Mesodermal cell (in vitro differentiated cells): Measurements from ENCODE around the gene CENPO.

Experiments
- H3K27ac ChIP-seq: 2 replicates; pipeline ENCODE4 v1.7.0; 2013; ENCODE audit warnings: mild to moderate bottlenecking, low read depth, low read length, moderate library complexity; ENCODE audit not compliant: severe bottlenecking
- H3K36me3 ChIP-seq: 2 replicates; pipeline ENCODE4 v1.7.1; 2013; ENCODE audit warnings: mild to moderate bottlenecking, low read length, moderate library complexity; ENCODE audit not compliant: control insufficient read depth, insufficient read depth
- H3K4me1 ChIP-seq: one replicate; pipeline ENCODE4 v1.7.1; 2013; ENCODE audit warnings: mild to moderate bottlenecking, low read length; ENCODE audit not compliant: insufficient read depth, control insufficient read depth, poor library complexity, severe bottlenecking
- H3K4me3 ChIP-seq: 2 replicates; pipeline ENCODE4 v1.7.0; 2013; ENCODE audit warnings: low read length, control low read depth, mild to moderate bottlenecking; ENCODE audit not compliant: insufficient read depth, poor library complexity, severe bottlenecking; ENCODE audit errors: extremely low read depth
- H3K9me3 ChIP-seq: 2 replicates; pipeline ENCODE4 v1.7.1; 2013; ENCODE audit warnings: mild to moderate bottlenecking, low read length, moderate library complexity; ENCODE audit not compliant: control insufficient read depth
- WGBS, 2 experiments: methylation state at CpG; one replicate each; pipeline ENCODE4 v1.1.5; 2013; ENCODE audit warnings: missing lambda C conversion rate in 2 of 2; ENCODE audit not compliant: insufficient coverage in 2 of 2; 5-methylcytosine and 5-hydroxymethylcytosine counted together

The CENPO gene

DNA sequence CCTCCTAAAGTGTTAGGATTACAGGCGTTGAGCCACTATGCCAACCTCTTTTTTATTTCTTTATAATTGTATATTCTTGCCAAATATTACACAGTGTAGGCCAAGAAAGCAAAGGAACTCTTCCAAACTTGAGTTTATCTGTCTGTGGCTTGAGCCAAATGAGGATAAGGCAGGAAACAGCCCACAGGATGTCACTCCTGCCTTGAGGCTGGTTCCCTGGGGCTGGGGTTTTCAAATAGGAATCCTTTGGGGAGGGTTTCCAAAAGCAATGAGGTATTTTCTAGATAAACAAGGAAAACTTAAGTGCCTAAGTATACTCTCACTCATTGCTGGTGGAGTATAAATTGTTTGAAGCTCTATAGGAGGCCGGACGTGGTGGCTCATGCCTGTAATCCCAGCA is 70.4 kb downstream of the CENPO start:
- Histone ChIP-seq H3K36me3 (no peaks in the 10 kb centered on the region), H3K4me3 (no peak overlapping the region), H3K9me3 (no peaks in the 10 kb centered on the region), H3K27ac (no peak overlapping the region), H3K4me1 (no peaks in the 10 kb centered on the region)
- WGBS, 2 experiments: 83 to 100% methylated on average over 2 of the region's 3 CpGs

DNA sequence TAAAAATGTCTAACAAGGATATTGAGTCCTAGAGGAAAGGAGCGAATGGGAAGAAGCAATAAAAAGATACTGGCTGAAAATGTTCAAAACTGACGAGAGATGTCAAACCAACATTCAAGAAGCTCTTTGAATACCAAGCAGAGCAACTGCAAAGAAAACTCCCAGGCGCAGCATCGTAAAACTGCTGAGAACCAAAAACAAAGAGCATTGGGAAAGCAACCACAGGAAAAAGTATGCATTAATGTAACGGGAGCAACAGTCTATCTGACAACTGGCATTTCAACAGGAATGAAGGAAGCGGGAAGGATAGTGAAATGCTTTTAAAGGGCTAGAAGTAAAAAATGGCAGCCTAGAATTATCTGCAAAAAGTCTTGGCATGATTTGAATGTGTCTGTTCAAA is 73.7 kb downstream of the CENPO start:
- Histone ChIP-seq H3K4me1 (no peaks in the 10 kb centered on the region), H3K36me3 (peaks cover 5% of the 10 kb centered on the region), H3K27ac (no peak overlapping the region), H3K9me3 (no peaks in the 10 kb centered on the region), H3K4me3 (no peak overlapping the region)
- WGBS, 2 experiments: 90 to 98% methylated on average over 5 of the region's 6 CpGs

DNA sequence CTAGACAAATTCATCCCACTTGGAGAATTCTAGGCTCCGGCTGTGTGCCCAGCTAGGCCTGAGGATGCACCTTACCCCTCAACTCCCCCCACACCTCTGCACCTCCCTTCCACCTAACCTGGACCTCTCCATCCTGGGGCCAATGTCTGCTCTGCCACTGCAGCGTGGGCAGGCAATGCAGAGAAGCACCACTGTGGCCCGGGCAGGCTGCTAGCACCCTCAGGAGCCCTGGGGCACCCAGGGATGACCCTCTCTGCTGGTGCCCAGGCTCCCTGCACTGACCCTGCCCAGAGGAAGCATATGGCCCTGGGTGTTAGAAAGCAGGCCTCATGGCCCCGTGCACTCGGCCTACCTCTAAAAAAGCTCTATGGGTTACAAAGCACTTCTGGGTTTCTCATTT is 77.2 kb downstream of the CENPO start:
- no peaks in the 10 kb centered on the region for H3K9me3 ChIP-seq
- peaks cover 5% of the 10 kb centered on the region for H3K36me3 ChIP-seq
- no peak overlapping the region for H3K27ac ChIP-seq
- H3K4me3 ChIP-seq: no peak overlapping the region
- peaks cover 3% of the 10 kb centered on the region for H3K4me1 ChIP-seq
- WGBS, 2 experiments: 93 to 97% methylated on average over 2 to 5 of the region's 5 CpGs

DNA sequence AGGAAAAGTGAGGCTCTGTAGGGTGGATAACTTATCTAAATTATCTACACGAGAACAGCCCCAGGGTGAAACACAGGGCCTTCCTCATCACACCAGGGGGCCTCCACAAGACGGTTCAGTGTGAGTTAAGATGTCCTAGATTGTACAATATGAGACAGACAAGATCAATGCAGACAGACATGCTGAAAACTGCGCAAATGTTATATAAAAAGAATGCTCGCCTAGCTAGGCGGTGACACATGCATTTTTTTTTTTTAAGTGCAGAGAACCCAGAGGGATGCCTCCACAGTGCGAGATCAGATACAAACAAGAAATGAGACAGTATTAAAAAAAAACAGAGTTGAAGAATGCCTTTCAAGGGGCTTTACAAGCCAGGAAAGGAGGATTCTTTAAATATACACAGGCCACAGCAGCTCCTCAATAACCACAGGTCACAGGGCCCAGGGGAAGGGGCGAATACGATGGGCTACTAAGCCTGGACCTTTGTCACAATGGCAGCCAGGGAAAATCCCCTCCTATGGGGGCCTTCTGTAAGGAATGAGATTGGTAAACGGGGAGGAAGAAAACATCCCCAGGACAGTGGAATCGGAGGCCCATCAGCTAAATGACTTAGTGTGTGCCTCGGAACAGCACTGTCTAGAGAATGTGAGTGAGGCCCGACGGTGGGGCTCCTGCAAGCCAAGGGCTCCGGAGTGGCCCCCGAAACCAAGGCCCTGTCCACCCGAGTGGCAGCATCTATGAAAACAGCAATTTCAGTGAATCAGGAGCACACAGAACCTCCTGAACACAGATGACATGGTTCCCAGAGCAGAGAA is 77.9 kb downstream of the CENPO start:
- peaks cover 3% of the 10 kb centered on the region for H3K4me1 ChIP-seq
- peaks cover 5% of the 10 kb centered on the region for H3K36me3 ChIP-seq
- 93 to 96% methylated on average over 10 to 12 of the region's 16 CpGs for WGBS, 2 experiments
- H3K27ac ChIP-seq: no peak overlapping the region
- H3K9me3 ChIP-seq: no peaks in the 10 kb centered on the region
- no peak overlapping the region for H3K4me3 ChIP-seq

DNA sequence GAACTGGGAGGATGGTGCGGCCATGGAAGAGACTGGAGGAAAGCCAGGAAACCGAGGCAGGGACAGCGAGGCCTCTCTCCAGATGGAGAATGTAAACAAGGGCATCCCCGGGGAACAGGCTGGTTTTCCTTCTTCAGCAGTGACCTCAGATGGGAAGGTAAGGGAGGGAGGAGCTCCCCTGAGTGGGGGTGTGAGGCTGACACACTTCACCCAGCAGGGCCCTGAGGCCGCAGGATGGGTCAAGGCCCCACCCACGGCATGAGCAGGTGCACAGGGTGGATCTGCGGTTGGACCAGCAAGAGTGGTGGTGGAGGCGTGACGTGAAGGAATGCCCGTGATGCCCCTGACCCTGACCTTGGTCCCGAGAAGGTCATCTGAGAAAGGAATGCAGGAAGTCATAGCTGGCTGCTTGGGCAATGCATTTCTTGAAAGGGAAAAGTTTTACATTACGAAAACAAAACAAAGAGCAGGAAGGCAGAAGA is 78.7 kb downstream of the CENPO start:
- Histone ChIP-seq H3K36me3 (peaks cover 5% of the 10 kb centered on the region), H3K4me1 (peaks cover 3% of the 10 kb centered on the region), H3K27ac (no peak overlapping the region), H3K9me3 (no peaks in the 10 kb centered on the region), H3K4me3 (no peak overlapping the region)
- WGBS, 2 experiments: 96% methylated on average over 6 to 12 of the region's 12 CpGs
